ENCODE results near the gene MED25.
"Not testable (repeated sequence)": the region's sequence is repeated elsewhere in the genome, so short reads cannot be mapped to it uniquely, and the experiment has no call there.

Gene MED25

GRCh38 chr19:49819452-49820115, 1.5 kb downstream of the MED25 start:
- DNase-seq, result not testable (repeated sequence)

GRCh38 chr19:49820125-49820524, 2.0 kb downstream of the MED25 start:
- no peak for DNase-seq

GRCh38 chr19:49823472-49823871, 5.4 kb downstream of the MED25 start:
- DNase-seq, result no peak

- DNase-seq, result no peak
Observed at GRCh38 chr19:49824662-49825061, 6.6 kb downstream of the MED25 start.

GRCh38 chr19:49827034-49827433, 8.9 kb downstream of the MED25 start:
- DNase-seq, result no peak

GRCh38 chr19:49829200-49829599, 11.1 kb downstream of the MED25 start:
- DNase-seq, result no peak

GRCh38 chr19:49829721-49830120, 11.6 kb downstream of the MED25 start:
- no peak for DNase-seq

GRCh38 chr19:49830766-49831165, 12.7 kb downstream of the MED25 start:
- DNase-seq, result no peak

- DNase-seq, result no peak
Observed at GRCh38 chr19:49831592-49831991, 13.5 kb downstream of the MED25 start.

GRCh38 chr19:49832556-49832955, 14.5 kb downstream of the MED25 start:
- DNase-seq, result no peak

- no peak for DNase-seq
Observed at GRCh38 chr19:49833599-49833998, 15.5 kb downstream of the MED25 start.

- DNase-seq, result no peak
Observed at GRCh38 chr19:49835562-49835961, 17.5 kb downstream of the MED25 start.

GRCh38 chr19:49836176-49837008, 18.3 kb downstream of the MED25 start:
- DNase-seq, result no peak

GRCh38 chr19:49837009-49837310, 18.9 kb downstream of the MED25 start:
- DNase-seq, result no peak

- no peak for DNase-seq
Observed at GRCh38 chr19:49837425-49837824, 19.3 kb downstream of the MED25 start.

GRCh38 chr19:49838885-49839588, 20.9 kb downstream of the MED25 start:
- no peak for DNase-seq

- DNase-seq, result no peak
Observed at GRCh38 chr19:49839713-49840112, 21.6 kb downstream of the MED25 start.

GRCh38 chr19:49840321-49840720, 22.2 kb downstream of the MED25 start:
- no peak for DNase-seq

GRCh38 chr19:49840736-49841249, 22.7 kb downstream of the MED25 start:
- no peak for DNase-seq

GRCh38 chr19:49843265-49843664, 25.2 kb downstream of the MED25 start:
- no peak for DNase-seq

GRCh38 chr19:49844138-49845095, 26.3 kb downstream of the MED25 start:
- no peak for DNase-seq

- DNase-seq, result no peak
Observed at GRCh38 chr19:49845414-49845813, 27.3 kb downstream of the MED25 start.

GRCh38 chr19:49846408-49846807, 28.3 kb downstream of the MED25 start:
- DNase-seq, result no peak

All from activated gamma-delta T cell treated with Interleukin-2 at 50 U/mL for 16 hours (primary cell).